ENCODE data around the gene MBNL2. TPM values are rescaled to one million over a fixed set of nuclear protein-coding genes. Genes with fewer than 3 reads are reported as not detected.

MBNL2 gene
- total and polyA plus RNA-seq, 10 of the 15 experiments (the other 5 are each of a cell fraction or from before 2014, with no cell fraction given) = 1.6 to 9.7 (median 6.7) TPM

GRCh38 chr13:97332742-97333141 lies 110.6 kb downstream of the MBNL2 start:
- ATAC-seq = no peak
- H3K36me3 ChIP-seq (ENCODE audit: control insufficient read depth in 2 of 2, insufficient read depth in 2 of 2, low read length in 1 of 2) = no peaks in the 10 kb centered on the region; a peak in 1 of 4 replicates
- intact Hi-C loops (cut with micrococcal nuclease; ENCODE audit: unreplicated experiment) (no loop called here), in situ Hi-C loops (cut with MboI) (no loop called here)
- H4K20me1 ChIP-seq (ENCODE audit: control insufficient read depth, insufficient read depth) = no peaks in the 10 kb centered on the region
- no peak overlapping the region for H3K9ac ChIP-seq (ENCODE audit: control insufficient read depth, insufficient read depth, low read length)
- TF ChIP-seq ZNF217 (IDR thresholded peaks at IDR 0.05) (no peak), MEF2B (IDR thresholded peaks at IDR 0.05; ENCODE audit: partially characterized antibody, poor library complexity, severe bottlenecking) (no peak), TCF12 (IDR thresholded peaks at IDR 0.05; ENCODE audit: low read depth, low read length) (no peak), MYC (IDR thresholded peaks at IDR 0.05; ENCODE audit: insufficient read depth, insufficient read length, insufficient replicate concordance, low read length, severe bottlenecking) (no peak), PKNOX1 (IDR thresholded peaks at IDR 0.05) (no peak), ATF2 (IDR thresholded peaks at IDR 0.05; ENCODE audit: low read length) (no peak), ZSCAN29 (IDR thresholded peaks at IDR 0.05) (no peak), SUPT20H (IDR thresholded peaks at IDR 0.05; ENCODE audit: borderline replicate concordance, control insufficient read depth, low read depth, low read length) (no peak), ZNF24 (IDR thresholded peaks at IDR 0.05) (no peak), POLR2A (IDR thresholded peaks at IDR 0.05; ENCODE audit: low read depth, low read length) (no peak), NFIC (IDR thresholded peaks at IDR 0.05; ENCODE audit: low read depth, low read length) (no peak), RAD51 (IDR thresholded peaks at IDR 0.05) (no peak), NR2F1 (conservative IDR thresholded peaks at IDR 0.05) (no peak), USF1 (IDR thresholded peaks at IDR 0.05; ENCODE audit: borderline replicate concordance, extremely low read length, insufficient read depth, low read depth, low read length) (no peak), BCLAF1 (IDR thresholded peaks at IDR 0.05) (no peak), SREBF1 (IDR thresholded peaks at IDR 0.05; ENCODE audit: low read length) (no peak)
- no peaks in the 10 kb centered on the region for H3K4me1 ChIP-seq (ENCODE audit: control insufficient read depth, insufficient read depth, low read length)
- H3K27ac ChIP-seq (ENCODE audit: control insufficient read depth, insufficient read depth) = no peak overlapping the region
- H3K79me2 ChIP-seq (ENCODE audit: control insufficient read depth, insufficient read depth, low read length) = no peaks in the 10 kb centered on the region
- no peak for FAIRE-seq
- ChIA-PET SMC1A (ENCODE audit: uncharacterized antibody, unreplicated experiment) (no interaction called here), CTCF (interaction anchor here (1.1 to 1.2 kb wide), 2 partner anchors 27 to 242 kb away, joined by 3 to 4 read pairs; no protein-coding TSS in a partner anchor), POLR2A (no interaction called here), RAD21 (ENCODE audit: unreplicated experiment) (no interaction called here)
- no TSS peak for BruUV-seq (replicated peaks)
- H3K9me3 ChIP-seq (replicated peaks; ENCODE audit: control insufficient read depth, insufficient read depth, low read length) = no peaks in the 10 kb centered on the region
- WGBS (ENCODE audit: insufficient coverage, insufficient replicate concordance, low lambda C conversion rate, missing lambda C conversion rate) = 89% methylated on average over 4 of the region's 4 CpGs
- H3K27me3 ChIP-seq (replicated peaks in 1 of 2; ENCODE audit: control insufficient read depth in 2 of 2, insufficient read depth in 2 of 2, low read length in 1 of 2) = no peaks in the 10 kb centered on the region
- H3K4me2 ChIP-seq (ENCODE audit: control insufficient read depth, insufficient read depth) = no peak overlapping the region
- no peak overlapping the region for H2AFZ ChIP-seq (ENCODE audit: control insufficient read depth, low read depth, low read length)
- no peak for DNase-seq (ENCODE audit: low read depth, low spot score)
- H3K4me3 ChIP-seq = no peak overlapping the region

All from GM12878 (cell line).